Effector memory CD8-positive, alpha-beta T cell (primary cell): ENCODE data around the gene CTSO.

ENCODE experiments used
- ATAC-seq: fragments of 150-1000 bp; cut with Tn5 transposase; replicated peaks from 2 replicates; pipeline ENCODE4 v1.10.0; 2021; ENCODE audit warnings: mild to moderate bottlenecking, moderate library complexity
- DNase-seq, 3 experiments: peaks; one replicate each; pipeline ENCODE4 v3.0.0; 2021
- H3K27ac Mint-ChIP-seq, 2 donors: one replicate each; pipeline ENCODE4 v1.8.0; 2022; ENCODE audit warnings: mild to moderate bottlenecking in 2 of 2, mixed read lengths in 2 of 2, moderate library complexity in 2 of 2
- H3K27me3 Mint-ChIP-seq, 2 donors: one replicate each; pipeline ENCODE4 v1.8.0; 2022; ENCODE audit warnings: mixed read lengths in 2 of 2
- H3K36me3 Mint-ChIP-seq: one replicate; pipeline ENCODE4 v1.8.0; 2022; ENCODE audit warnings: mild to moderate bottlenecking, moderate library complexity, mixed read lengths; ENCODE audit not compliant: insufficient read depth
- H3K4me1 Mint-ChIP-seq, 2 donors: one replicate each; pipeline ENCODE4 v1.8.0; 2022; ENCODE audit warnings: low read depth in 2 of 2, mixed read lengths in 2 of 2
- H3K4me3 Mint-ChIP-seq, 2 donors: one replicate each; pipeline ENCODE4 v1.8.0; 2022; ENCODE audit warnings: mild to moderate bottlenecking in 2 of 2, mixed read lengths in 2 of 2, moderate library complexity in 2 of 2
- H3K9me3 Mint-ChIP-seq, 2 donors: one replicate each; pipeline ENCODE4 v1.8.0; 2022; ENCODE audit warnings: mixed read lengths in 2 of 2

The CTSO gene

DNA sequence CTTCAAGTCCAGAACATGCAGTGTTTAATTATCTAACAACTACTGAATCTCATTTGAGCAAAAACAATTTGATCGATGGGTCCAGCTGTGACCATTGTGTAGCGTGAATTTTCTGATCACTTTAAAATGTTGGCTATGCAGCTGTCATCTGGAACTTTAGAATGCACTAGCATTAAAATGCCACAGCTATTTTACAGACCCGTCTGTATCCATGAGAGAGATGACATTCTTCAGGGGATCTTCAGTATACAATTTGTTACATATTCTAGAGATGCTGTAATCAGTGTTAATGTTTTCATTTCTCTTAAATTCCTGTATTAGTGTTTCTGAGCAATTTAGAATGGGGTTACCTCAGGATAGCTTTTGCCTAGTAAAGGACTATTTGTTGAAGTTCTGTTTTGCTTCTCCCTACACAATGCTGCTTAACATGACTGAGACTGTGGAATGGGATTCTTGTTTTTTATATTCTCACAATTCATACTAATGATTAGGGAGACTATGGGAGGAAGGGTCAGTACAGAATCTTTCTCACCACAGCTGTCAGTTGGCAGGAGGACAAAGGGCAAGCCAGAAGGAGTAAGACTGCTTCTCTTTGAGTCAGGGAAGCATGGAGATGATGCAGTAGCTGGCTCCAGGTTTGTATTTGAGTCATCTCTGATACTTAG lies 13.2 kb upstream of the CTSO start:
- no peaks in the 10 kb centered on the region for H3K36me3 Mint-ChIP-seq
- peaks cover 17 to 18% of the 10 kb centered on the region in 2 donors for H3K27me3 Mint-ChIP-seq
- no peak overlapping the region for H3K27ac Mint-ChIP-seq
- no peak overlapping the region for H3K4me3 Mint-ChIP-seq
- H3K9me3 Mint-ChIP-seq: peaks cover 0 to 2% of the 10 kb centered on the region in 2 donors
- no peak for DNase-seq
- H3K4me1 Mint-ChIP-seq: peaks cover 6 to 7% of the 10 kb centered on the region in 2 donors
- no peak for ATAC-seq

DNA sequence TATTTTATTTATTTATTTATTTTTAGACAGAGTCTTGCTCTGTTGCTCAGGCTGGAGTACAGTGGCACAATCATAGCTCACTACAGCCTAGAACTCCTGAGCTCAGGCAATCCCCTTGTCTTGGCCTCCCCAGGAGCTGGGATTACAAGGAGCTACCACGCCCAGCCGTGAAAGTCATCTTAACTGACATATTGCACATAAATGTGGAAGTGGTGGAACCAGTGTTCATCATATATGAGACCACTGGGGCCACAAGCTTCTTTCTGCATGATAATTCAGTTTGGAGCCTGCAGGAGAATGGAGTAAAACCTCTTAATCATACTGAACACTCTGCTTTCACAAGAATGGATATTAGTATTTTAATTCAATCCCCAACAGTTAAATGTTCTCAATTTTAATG lies 12.5 kb upstream of the CTSO start:
- Mint-ChIP-seq H3K27me3 (peaks cover 17 to 18% of the 10 kb centered on the region in 2 donors), H3K27ac (no peak overlapping the region), H3K4me1 (peaks cover 6 to 7% of the 10 kb centered on the region in 2 donors), H3K36me3 (no peaks in the 10 kb centered on the region), H3K9me3 (peaks cover 0 to 2% of the 10 kb centered on the region in 2 donors), H3K4me3 (no peak overlapping the region)
- ATAC-seq (no peak), DNase-seq (no peak)

DNA sequence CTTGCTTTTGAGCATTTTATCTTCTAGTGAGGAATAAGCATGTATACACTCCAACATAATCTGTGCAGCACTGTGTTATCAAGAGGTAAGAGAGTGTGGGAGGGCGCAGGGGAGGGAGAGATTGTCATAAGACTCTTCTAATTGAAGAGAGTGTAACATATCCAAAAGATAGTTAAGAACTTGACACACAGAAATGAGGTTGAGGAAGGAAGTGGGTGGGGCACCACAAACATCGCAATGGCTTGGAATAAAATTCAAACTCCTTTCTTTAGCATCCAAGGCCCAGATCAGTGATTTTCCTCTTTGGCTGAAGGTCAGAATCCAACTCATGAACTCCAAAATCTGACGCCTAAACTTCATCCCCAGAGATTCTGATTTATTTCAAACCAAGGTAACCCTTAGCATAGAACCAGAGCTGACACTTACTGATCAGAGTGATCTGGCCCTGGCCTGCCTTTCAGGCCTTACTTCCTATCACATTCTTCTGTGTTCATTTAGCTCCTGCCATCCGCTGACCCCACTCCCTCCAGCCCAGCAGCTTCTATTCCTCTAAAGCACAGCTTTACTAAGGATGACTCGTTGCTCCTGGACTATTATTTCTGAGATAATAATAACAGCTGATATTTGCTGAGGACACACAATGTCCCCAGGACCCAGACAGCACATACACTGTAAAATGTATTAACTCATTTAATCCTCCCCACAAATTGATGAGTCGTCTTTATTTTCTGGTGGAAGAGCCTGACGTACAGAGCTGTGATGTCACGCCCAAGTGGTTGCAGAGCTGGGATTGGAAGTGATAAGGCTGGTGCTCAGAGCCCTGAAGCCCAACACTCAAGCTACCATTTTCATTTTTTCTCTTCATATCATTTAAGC lies 10.6 kb upstream of the CTSO start:
- peaks cover 12 to 16% of the 10 kb centered on the region in 2 donors for H3K27me3 Mint-ChIP-seq
- no peak overlapping the region for H3K4me3 Mint-ChIP-seq
- peaks cover 0 to 2% of the 10 kb centered on the region in 2 donors for H3K9me3 Mint-ChIP-seq
- peaks cover 6 to 7% of the 10 kb centered on the region in 2 donors for H3K4me1 Mint-ChIP-seq
- ATAC-seq (no peak), DNase-seq (no peak)
- no peak overlapping the region for H3K27ac Mint-ChIP-seq
- H3K36me3 Mint-ChIP-seq: no peaks in the 10 kb centered on the region

DNA sequence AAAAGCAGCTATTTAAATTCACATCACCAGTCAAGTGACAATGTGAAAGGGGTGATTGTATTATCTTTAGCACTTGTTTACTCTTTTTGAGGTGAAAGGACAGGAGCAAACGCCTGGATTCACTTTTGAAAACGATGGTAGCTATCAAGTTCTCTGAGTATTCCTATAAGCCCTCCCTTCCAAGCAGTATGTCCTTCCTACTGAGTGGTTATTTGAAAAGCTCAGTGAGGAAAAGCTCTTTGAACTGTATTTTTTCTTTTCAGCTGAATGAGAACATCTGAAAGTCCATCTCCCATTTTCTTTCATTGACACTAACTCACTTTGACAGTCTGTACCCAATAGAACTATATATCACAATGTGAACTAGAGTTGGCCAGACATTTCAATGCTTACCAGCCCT lies 9.1 kb upstream of the CTSO start:
- ATAC-seq (no peak), DNase-seq (no peak)
- H3K9me3 Mint-ChIP-seq: no peaks in the 10 kb centered on the region
- no peaks in the 10 kb centered on the region for H3K36me3 Mint-ChIP-seq
- peaks cover 6 to 7% of the 10 kb centered on the region in 2 donors for H3K4me1 Mint-ChIP-seq
- no peak overlapping the region for H3K27ac Mint-ChIP-seq
- no peak overlapping the region for H3K4me3 Mint-ChIP-seq
- peaks cover 19 to 20% of the 10 kb centered on the region in 2 donors for H3K27me3 Mint-ChIP-seq

- Mint-ChIP-seq H3K4me1 (peaks cover 6 to 7% of the 10 kb centered on the region in 2 donors), H3K9me3 (no peaks in the 10 kb centered on the region)
These were observed 7.9 kb upstream of the CTSO start for GRCh38 chr4:155961575-155961974.

DNA sequence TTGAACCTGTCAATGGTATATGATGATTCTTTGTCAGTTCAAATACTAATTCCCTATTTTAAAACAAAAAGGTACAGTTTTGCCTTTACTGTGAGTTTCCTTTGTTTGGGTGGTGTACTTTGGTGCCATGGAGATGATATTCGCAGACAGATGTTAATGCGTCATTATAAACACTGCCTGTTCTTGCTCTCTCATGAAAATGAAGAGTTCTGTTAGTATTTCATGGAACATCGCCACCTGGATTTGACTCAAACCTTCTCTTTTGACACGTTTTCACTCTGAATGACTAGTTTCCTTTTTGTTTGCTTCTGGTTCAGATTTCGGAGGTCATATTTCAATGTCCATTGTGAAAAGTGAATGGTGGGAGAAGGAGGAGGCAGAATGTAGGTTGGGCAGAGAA lies 6.9 kb upstream of the CTSO start:
- Mint-ChIP-seq H3K4me3 (no peak overlapping the region), H3K9me3 (no peaks in the 10 kb centered on the region), H3K4me1 (peaks cover 6 to 7% of the 10 kb centered on the region in 2 donors), H3K36me3 (no peaks in the 10 kb centered on the region), H3K27me3 (peaks cover 15 to 25% of the 10 kb centered on the region in 2 donors), H3K27ac (no peak overlapping the region)
- DNase-seq (no peak), ATAC-seq (no peak)

More at GRCh38 chr4:155961575-155961974, 7.9 kb upstream of the CTSO start:
- no peak overlapping the region for H3K27ac Mint-ChIP-seq
- peaks cover 15 to 25% of the 10 kb centered on the region in 2 donors for H3K27me3 Mint-ChIP-seq
- H3K36me3 Mint-ChIP-seq: no peaks in the 10 kb centered on the region
- no peak overlapping the region for H3K4me3 Mint-ChIP-seq
- no peak for DNase-seq
- no peak for ATAC-seq

- peaks cover 15 to 25% of the 10 kb centered on the region in 2 donors for H3K27me3 Mint-ChIP-seq
- no peak overlapping the region for H3K4me3 Mint-ChIP-seq
- H3K4me1 Mint-ChIP-seq: peaks cover 3 to 7% of the 10 kb centered on the region in 2 donors
- DNase-seq (no peak), ATAC-seq (no peak)
- no peaks in the 10 kb centered on the region for H3K9me3 Mint-ChIP-seq
- no peak overlapping the region for H3K27ac Mint-ChIP-seq
- no peaks in the 10 kb centered on the region for H3K36me3 Mint-ChIP-seq
These were observed 5.8 kb upstream of the CTSO start for GRCh38 chr4:155959417-155959816.

DNA sequence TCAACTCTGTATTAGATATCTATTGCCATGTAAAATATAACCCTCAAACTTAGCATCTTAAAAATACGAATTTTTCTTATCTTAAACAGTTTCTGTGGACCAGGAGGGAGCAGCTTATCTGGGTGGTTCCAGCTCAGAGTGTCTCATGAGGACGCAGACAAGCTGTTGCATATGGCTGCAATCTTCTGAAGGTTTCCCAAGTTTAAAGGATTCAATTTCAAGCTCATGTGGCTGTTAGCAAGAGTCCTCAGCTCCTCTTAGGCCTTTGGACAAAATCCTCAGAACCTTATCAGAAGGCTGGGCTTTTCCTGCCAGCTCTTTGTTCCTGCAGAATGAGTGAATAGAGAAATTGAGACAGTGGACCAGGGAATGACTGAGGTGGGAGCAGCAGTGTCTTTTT lies 2.8 kb upstream of the CTSO start:
- peaks cover 7 to 22% of the 10 kb centered on the region in 2 donors for H3K4me1 Mint-ChIP-seq
- peaks cover 15 to 25% of the 10 kb centered on the region in 2 donors for H3K27me3 Mint-ChIP-seq
- H3K4me3 Mint-ChIP-seq: no peak overlapping the region
- DNase-seq: no peak
- peaks cover 11% of the 10 kb centered on the region for H3K36me3 Mint-ChIP-seq
- no peaks in the 10 kb centered on the region for H3K9me3 Mint-ChIP-seq
- H3K27ac Mint-ChIP-seq: peak overlapping the region in 1 of 2 donors; percentile 29
- ATAC-seq: no peak

DNA sequence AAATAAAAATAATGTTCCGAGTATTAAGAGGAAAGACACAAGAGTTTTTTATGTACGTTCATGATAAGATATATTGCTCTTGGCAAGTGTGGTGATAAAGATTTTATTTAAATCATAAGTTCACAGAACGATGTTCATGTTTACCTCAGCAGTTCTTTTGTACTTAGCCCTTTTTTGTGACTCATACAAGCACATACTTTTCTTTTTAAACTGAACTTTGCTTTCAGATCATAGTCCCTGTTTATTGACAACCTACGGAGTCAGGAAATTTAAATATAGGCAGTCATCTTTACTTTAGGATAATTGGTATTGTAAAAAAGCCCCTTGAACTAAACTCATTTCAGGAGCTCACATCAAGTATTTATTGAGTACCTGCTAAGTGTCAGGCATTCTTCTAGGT lies 1.3 kb upstream of the CTSO start:
- H3K9me3 Mint-ChIP-seq: no peaks in the 10 kb centered on the region
- peak overlapping the region in 1 of 2 donors; percentile 99 for H3K27ac Mint-ChIP-seq
- H3K4me3 Mint-ChIP-seq: peak overlapping the region in 1 of 2 donors; percentile 100
- ATAC-seq (no peak), DNase-seq (no peak)
- peaks cover 9 to 22% of the 10 kb centered on the region in 2 donors for H3K4me1 Mint-ChIP-seq
- peaks cover 11% of the 10 kb centered on the region for H3K36me3 Mint-ChIP-seq
- peaks cover 15 to 25% of the 10 kb centered on the region in 2 donors for H3K27me3 Mint-ChIP-seq

- peak overlapping the region; percentile 98 to 100 for H3K4me3 Mint-ChIP-seq
- peak overlapping the region; percentile 98 to 99 for H3K27ac Mint-ChIP-seq
- H3K9me3 Mint-ChIP-seq: no peaks in the 10 kb centered on the region
- DNase-seq (no peak), ATAC-seq (no peak)
- H3K36me3 Mint-ChIP-seq: peaks cover 11% of the 10 kb centered on the region
- H3K4me1 Mint-ChIP-seq: peaks cover 13 to 27% of the 10 kb centered on the region in 2 donors
- H3K27me3 Mint-ChIP-seq: peaks cover 14 to 19% of the 10 kb centered on the region in 2 donors
These were observed 536 bp upstream of the CTSO start for GRCh38 chr4:155954118-155954685.

DNA sequence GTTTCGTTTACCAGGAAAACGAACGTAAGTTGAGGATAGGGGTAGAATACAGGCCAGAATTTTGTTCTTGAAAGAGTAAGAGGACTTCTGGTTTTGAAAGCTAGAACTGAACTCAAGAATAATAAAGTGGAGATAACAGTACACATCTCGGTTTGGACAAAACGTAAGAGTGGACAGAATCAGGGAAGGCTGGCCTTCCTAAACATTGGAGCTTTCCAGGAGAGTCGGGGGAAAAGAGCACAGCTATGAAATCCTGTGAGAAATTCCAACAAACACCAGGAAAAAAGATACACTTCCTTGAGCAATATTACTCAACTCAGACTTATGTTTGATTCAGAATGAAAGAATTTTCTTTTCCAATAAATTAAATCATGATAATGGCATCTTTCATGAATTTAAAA lies 1.2 kb downstream of the CTSO start:
- H3K4me3 Mint-ChIP-seq: peak overlapping the region; percentile 17 to 100
- no peak for ATAC-seq

GRCh38 chr4:155950461-155950860 lies 3.2 kb downstream of the CTSO start:
- no peak for DNase-seq
- no peak overlapping the region for H3K4me3 Mint-ChIP-seq
- no peaks in the 10 kb centered on the region for H3K9me3 Mint-ChIP-seq
- peaks cover 19 to 36% of the 10 kb centered on the region in 2 donors for H3K4me1 Mint-ChIP-seq
- ATAC-seq: no peak
- H3K36me3 Mint-ChIP-seq: peaks cover 13% of the 10 kb centered on the region
- no peak overlapping the region for H3K27ac Mint-ChIP-seq
- H3K27me3 Mint-ChIP-seq: no peaks in the 10 kb centered on the region

More for the DNA sequence above, 1.2 kb downstream of the CTSO start:
- peak overlapping the region in 1 of 2 donors; percentile 82 for H3K27ac Mint-ChIP-seq
- peaks cover 12% of the 10 kb centered on the region for H3K36me3 Mint-ChIP-seq
- peaks cover 19 to 36% of the 10 kb centered on the region in 2 donors for H3K4me1 Mint-ChIP-seq
- no peaks in the 10 kb centered on the region for H3K9me3 Mint-ChIP-seq
- DNase-seq: no peak
- peaks cover 0 to 2% of the 10 kb centered on the region in 2 donors for H3K27me3 Mint-ChIP-seq

- Mint-ChIP-seq H3K36me3 (peaks cover 11% of the 10 kb centered on the region), H3K4me3 (no peak overlapping the region), H3K4me1 (peaks cover 18 to 30% of the 10 kb centered on the region in 2 donors), H3K9me3 (no peaks in the 10 kb centered on the region), H3K27me3 (no peaks in the 10 kb centered on the region), H3K27ac (peak overlapping the region in 1 of 2 donors; percentile 7)
- DNase-seq (no peak), ATAC-seq (no peak)
These were observed 5.1 kb downstream of the CTSO start for GRCh38 chr4:155948541-155948940.
